NCI-H510A (cell line): Measurements from ENCODE around the gene USP33.
A peak's percentile ranks its signal among the peaks of the same experiment; 100 is the strongest.
"Not testable (repeated sequence)": the region's sequence is repeated elsewhere in the genome, so short reads cannot be mapped to it uniquely, and the experiment has no call there.

ENCODE experiments used
- DNase-seq: peaks from one replicate; lab custom pipeline; 2025; lab: John Stamatoyannopoulos, UW

USP33 gene

GRCh38 chr1:77671836-77672235 is 87.8 kb downstream of the USP33 start:
- DNase-seq: no peak

- DNase-seq: no peak
Measured at GRCh38 chr1:77670330-77670729, 89.3 kb downstream of the USP33 start.

- no peak for DNase-seq
Measured at GRCh38 chr1:77668924-77669449, 90.7 kb downstream of the USP33 start.

GRCh38 chr1:77664939-77665516 is 94.6 kb downstream of the USP33 start:
- DNase-seq: no peak

GRCh38 chr1:77661696-77662095 is 98.0 kb downstream of the USP33 start:
- DNase-seq: no peak

- no peak for DNase-seq
Measured at GRCh38 chr1:77659879-77660593, 99.6 kb downstream of the USP33 start.

- DNase-seq: no peak
Measured at GRCh38 chr1:77658271-77658670, 101.4 kb downstream of the USP33 start.

- peak; percentile 51 for DNase-seq
Measured at GRCh38 chr1:77655431-77655974, 104.1 kb downstream of the USP33 start.

GRCh38 chr1:77652970-77653516 is 106.6 kb downstream of the USP33 start:
- no peak for DNase-seq

GRCh38 chr1:77652268-77652667 is 107.4 kb downstream of the USP33 start:
- DNase-seq: no peak

GRCh38 chr1:77649127-77649526 is 110.5 kb downstream of the USP33 start:
- DNase-seq: no peak

- DNase-seq: not testable (repeated sequence)
Measured at GRCh38 chr1:77646224-77646623, 113.4 kb downstream of the USP33 start.
